GM18498 (cell line): ENCODE measurements around the gene PRR36.
"Not testable (repeated sequence)": the region's sequence is repeated elsewhere in the genome, so short reads cannot be mapped to it uniquely, and the experiment has no call there.

Experiments used
- ATAC-seq: cut with Tn5 transposase; IDR thresholded peaks from one replicate; pipeline ENCODE4 v1.9.1; 2021; ENCODE audit warnings: mild to moderate bottlenecking, moderate library complexity; ENCODE audit not compliant: unreplicated experiment

Gene PRR36

GRCh38 chr19:7861619-7862412 is 12.4 kb downstream of the PRR36 start:
- no peak for ATAC-seq

GRCh38 chr19:7860714-7861618 is 13.2 kb downstream of the PRR36 start:
- no peak for ATAC-seq

- ATAC-seq: no peak
These were observed 14.1 kb downstream of the PRR36 start for GRCh38 chr19:7859831-7860713.

GRCh38 chr19:7859087-7859486 is 15.1 kb downstream of the PRR36 start:
- not testable (repeated sequence) for ATAC-seq

- no peak for ATAC-seq
These were observed 15.9 kb downstream of the PRR36 start for GRCh38 chr19:7858109-7858770.

- no peak for ATAC-seq
These were observed 16.5 kb downstream of the PRR36 start for GRCh38 chr19:7857727-7858108.

GRCh38 chr19:7856679-7857663 is 17.2 kb downstream of the PRR36 start:
- no peak for ATAC-seq

GRCh38 chr19:7856109-7856591 is 18.0 kb downstream of the PRR36 start:
- no peak for ATAC-seq

- ATAC-seq: no peak
These were observed 18.6 kb downstream of the PRR36 start for GRCh38 chr19:7855426-7856108.

- no peak for ATAC-seq
These were observed 20.4 kb downstream of the PRR36 start for GRCh38 chr19:7853770-7854128.

GRCh38 chr19:7852851-7853769 is 21.1 kb downstream of the PRR36 start:
- ATAC-seq: peak; percentile 51

GRCh38 chr19:7851623-7852500 is 22.3 kb downstream of the PRR36 start:
- ATAC-seq: no peak

GRCh38 chr19:7850945-7851622 is 23.1 kb downstream of the PRR36 start:
- ATAC-seq: no peak

GRCh38 chr19:7850000-7850813 is 24.0 kb downstream of the PRR36 start:
- ATAC-seq: no peak

GRCh38 chr19:7849631-7849999 is 24.6 kb downstream of the PRR36 start:
- no peak for ATAC-seq
